MM.1S (cell line): Measurements from ENCODE around the gene KIN.

Experiments used
- DNase-seq: peaks from one replicate; pipeline ENCODE4 v3.0.0-alpha.2; 2015
- H2AFZ ChIP-seq: fragments of 300-600 bp; sonication (generic); 2 replicates; pipeline ENCODE4 v1.6.0; 2016; ENCODE audit warnings: antibody characterized with exemption, low read length
- H3F3A ChIP-seq: fragments of 300-600 bp; sonication (generic); 2 replicates; pipeline ENCODE4 v1.6.1; 2016; ENCODE audit warnings: mild to moderate bottlenecking, antibody characterized with exemption, low read length, moderate library complexity, mixed read lengths; ENCODE audit not compliant: insufficient read depth
- H3K27ac ChIP-seq: fragments of 300-600 bp; sonication (generic); 2 replicates; pipeline ENCODE4 v1.5.1; 2016; ENCODE audit warnings: mild to moderate bottlenecking, low read length
- H3K27me3 ChIP-seq: fragments of 300-600 bp; sonication (generic); replicated peaks from 2 replicates; pipeline ENCODE4 v1.6.0; 2016; ENCODE audit warnings: low read length; ENCODE audit not compliant: insufficient read depth
- H3K36me3 ChIP-seq: fragments of 300-600 bp; sonication (generic); replicated peaks from 2 replicates; pipeline ENCODE4 v1.6.1; 2016; ENCODE audit warnings: mild to moderate bottlenecking, low read length, mixed read lengths; ENCODE audit not compliant: insufficient read depth
- H3K4me1 ChIP-seq: fragments of 300-600 bp; sonication (generic); 2 replicates; pipeline ENCODE4 v1.6.1; 2016; ENCODE audit warnings: low read length, mixed read lengths
- H3K4me2 ChIP-seq: fragments of 300-600 bp; sonication (generic); 2 replicates; pipeline ENCODE4 v1.6.0; 2016; ENCODE audit warnings: low read depth, low read length
- H3K4me3 ChIP-seq: fragments of 300-600 bp; sonication (generic); 2 replicates; pipeline ENCODE4 v1.5.1; 2016; ENCODE audit warnings: low read length, mixed read lengths
- H3K79me2 ChIP-seq: fragments of 300-600 bp; sonication (generic); 2 replicates; pipeline ENCODE4 v1.6.1; 2016; ENCODE audit warnings: mixed run types, low read length, mixed read lengths
- H3K9ac ChIP-seq: fragments of 300-600 bp; sonication (generic); 2 replicates; pipeline ENCODE4 v1.6.1; 2016; ENCODE audit warnings: low read length, mixed read lengths
- H3K9me2 ChIP-seq: fragments of 300-600 bp; sonication (generic); replicated peaks from 2 replicates; pipeline ENCODE4 v1.6.1; 2016; ENCODE audit warnings: mild to moderate bottlenecking, low read length, mixed read lengths; ENCODE audit not compliant: insufficient read depth
- H3K9me3 ChIP-seq: fragments of 300-600 bp; sonication (generic); replicated peaks from 2 replicates; pipeline ENCODE4 v1.6.1; 2016; ENCODE audit warnings: mild to moderate bottlenecking, low read length, mixed read lengths; ENCODE audit not compliant: insufficient read depth
- H4K20me1 ChIP-seq: fragments of 300-600 bp; sonication (generic); 2 replicates; pipeline ENCODE4 v1.6.1; 2016; ENCODE audit warnings: mild to moderate bottlenecking, low read length, moderate library complexity, mixed read lengths; ENCODE audit not compliant: insufficient read depth
- CTCF ChIP-seq: fragments of 300-600 bp; sonication (generic); IDR thresholded peaks from 2 replicates; pipeline ENCODE4 v1.5.1; 2016; ENCODE audit warnings: antibody characterized with exemption, low read length, mixed read lengths
- EZH2 ChIP-seq: fragments of 300-600 bp; sonication (generic); optimal IDR thresholded peaks from 2 replicates; pipeline ENCODE3; 2017; ENCODE audit warnings: low read depth, mild to moderate bottlenecking, antibody characterized with exemption, low read length, mixed read lengths
- EZH2phosphoT487 ChIP-seq: fragments of 300-600 bp; sonication (generic); IDR thresholded peaks from 2 replicates; pipeline ENCODE4 v1.6.1; 2018; ENCODE audit warnings: antibody characterized with exemption, low read length

The KIN gene

GRCh38 chr10:7818295-7819120 lies 30.7 kb upstream of the KIN start, which contains the start of gene TAF3:
Gene TAF3 (plus strand): TSS chr10:7818505. CDS start chr10:7818710, 205 bp downstream.
- Histone ChIP-seq H3F3A (no peaks in the 10 kb centered on the region), H3K4me1 (peaks cover 16% of the 10 kb centered on the region), H4K20me1 (no peaks in the 10 kb centered on the region), H3K9me3 (no peaks in the 10 kb centered on the region), H3K36me3 (no peaks in the 10 kb centered on the region), H3K27me3 (no peaks in the 10 kb centered on the region), H3K27ac (peak within 1 kb of the TSS; percentile 11; the same call in 1 of the 2 replicates), H3K9me2 (no peaks in the 10 kb centered on the region), H3K9ac (peak within 1 kb of the TSS; percentile 76), H3K4me2 (peak within 1 kb of the TSS; percentile 74), H3K79me2 (peaks cover 35% of the 10 kb centered on the region), H3K4me3 (peak within 1 kb of the TSS; percentile 99), H2AFZ (peak within 1 kb of the TSS; percentile 97)
- TF ChIP-seq CTCF (no peak), EZH2phosphoT487 (no peak), EZH2 (no peak)
- peak; percentile 97 for DNase-seq

DNA sequence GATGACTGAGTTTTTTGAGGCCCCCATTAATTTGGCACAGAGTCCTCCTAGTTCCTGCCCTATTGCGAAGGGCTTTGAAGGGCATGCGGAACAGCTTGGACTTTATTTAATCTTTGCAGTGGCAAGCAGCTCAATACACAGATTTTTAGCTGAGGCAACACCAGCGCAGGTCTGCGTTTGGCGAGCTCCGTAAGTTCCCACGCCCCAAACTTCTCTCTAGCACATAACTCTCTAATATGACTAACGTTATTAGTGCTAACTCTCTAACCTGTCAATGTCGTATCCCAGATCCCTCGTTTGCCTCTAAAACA lies 30.1 kb upstream of the KIN start:
- H3K9me3 ChIP-seq = no peaks in the 10 kb centered on the region
- DNase-seq = no peak
- H3K27ac ChIP-seq = peak overlapping the region; percentile 4; the same call in 1 of the 2 replicates
- no peaks in the 10 kb centered on the region for H3K36me3 ChIP-seq
- no peaks in the 10 kb centered on the region for H3K27me3 ChIP-seq
- H2AFZ ChIP-seq = peak overlapping the region; percentile 97
- no peaks in the 10 kb centered on the region for H4K20me1 ChIP-seq
- no peaks in the 10 kb centered on the region for H3F3A ChIP-seq
- H3K9ac ChIP-seq = peak overlapping the region; percentile 49; the same call in 1 of the 2 replicates
- peaks cover 16% of the 10 kb centered on the region for H3K4me1 ChIP-seq
- H3K4me2 ChIP-seq = peak overlapping the region; percentile 74; the same call in 1 of the 2 replicates
- H3K9me2 ChIP-seq = no peaks in the 10 kb centered on the region
- H3K79me2 ChIP-seq = peaks cover 35% of the 10 kb centered on the region
- TF ChIP-seq EZH2phosphoT487 (no peak), EZH2 (no peak), CTCF (no peak)
- peak overlapping the region; percentile 99 for H3K4me3 ChIP-seq

- H3K27me3 ChIP-seq = no peaks in the 10 kb centered on the region
- no peak for DNase-seq
- no peaks in the 10 kb centered on the region for H3K36me3 ChIP-seq
- no peaks in the 10 kb centered on the region for H3K9me3 ChIP-seq
- TF ChIP-seq CTCF = no peak
- no peak for TF ChIP-seq EZH2
- TF ChIP-seq EZH2phosphoT487 = no peak
- no peaks in the 10 kb centered on the region for H3F3A ChIP-seq
- peak overlapping the region; percentile 74; the same call in 1 of the 2 replicates for H3K4me2 ChIP-seq
- peak overlapping the region; percentile 99 for H3K4me3 ChIP-seq
- no peaks in the 10 kb centered on the region for H3K9me2 ChIP-seq
- H3K79me2 ChIP-seq = peaks cover 35% of the 10 kb centered on the region
- peaks cover 16% of the 10 kb centered on the region for H3K4me1 ChIP-seq
- H4K20me1 ChIP-seq = no peaks in the 10 kb centered on the region
- H2AFZ ChIP-seq = peak overlapping the region; percentile 97
- H3K27ac ChIP-seq = peak overlapping the region; percentile 4; the same call in 1 of the 2 replicates
- peak overlapping the region; percentile 49; the same call in 1 of the 2 replicates for H3K9ac ChIP-seq
These were observed 29.8 kb upstream of the KIN start for GRCh38 chr10:7817576-7817975.
